ENCODE data around the gene LRGUK. TPM values are rescaled to one million over a fixed set of nuclear protein-coding genes. Genes with fewer than 3 reads are reported as not detected.

The LRGUK gene
- total and polyA plus RNA-seq, 2 of the 8 experiments (the other 6 are each of a cell fraction or from before 2014, with no cell fraction given) = 1.5 to 3.6 TPM

GRCh38 chr7:134203186-134203889 is 76.2 kb downstream of the LRGUK start (continued):
- TF ChIP-seq USF2 (IDR thresholded peaks at IDR 0.05; ENCODE audit: low read length) (no peak), CHD1 (IDR thresholded peaks at IDR 0.05; ENCODE audit: low read depth, low read length) (no peak), POU5F1 (IDR thresholded peaks at IDR 0.05; ENCODE audit: low read depth, low read length) (no peak)
